A673 (cell line): ENCODE results near the gene PLN. TPM values are rescaled to one million over a fixed set of nuclear protein-coding genes. Genes with fewer than 3 reads are reported as not detected.

Experiments used
- BruUV-seq: library from RNA; stranded (reverse); fragments of 400-500 nt; replicated peaks from 2 replicates; lab custom pipeline; 2021; lab: Mats Ljungman, UMichigan
- CTCF ChIA-PET: fragments of 300-600 bp; sonication (Branson Sonifier 250); formaldehyde crosslinking; loops from one replicate; lab custom pipeline; 2022; ENCODE audit warnings: antibody characterized with exemption; lab: Charles Lee
- POLR2A ChIA-PET: fragments of 300-600 bp; sonication (Branson Sonifier 250); formaldehyde crosslinking; loops from one replicate; lab custom pipeline; 2022; ENCODE audit warnings: antibody characterized with exemption; ENCODE audit not compliant: low non-redundant PET; lab: Charles Lee
- DNase-seq: peaks from one replicate; pipeline ENCODE4 v3.0.0-alpha.2; 2015; ENCODE audit warnings: low spot score
- H3K27ac ChIP-seq: fragments of 200-600 bp; sonication (generic); 2 replicates; pipeline ENCODE4 v1.5.1; 2016; ENCODE audit warnings: mixed run types, low read depth, mild to moderate bottlenecking, mixed read lengths, antibody characterized with exemption, low read length; ENCODE audit not compliant: poor library complexity, severe bottlenecking
- H3K27me3 ChIP-seq: fragments of 200-600 bp; sonication (generic); replicated peaks from 2 replicates; pipeline ENCODE4 v1.6.1; 2017; ENCODE audit warnings: mixed run types, low read depth, mild to moderate bottlenecking, mixed read lengths, antibody characterized with exemption, low read length; ENCODE audit not compliant: insufficient read depth, poor library complexity
- H3K36me3 ChIP-seq: fragments of 200-600 bp; sonication (generic); 2 replicates; pipeline ENCODE4 v1.6.1; 2016; ENCODE audit warnings: mixed run types, mild to moderate bottlenecking, mixed read lengths, antibody characterized with exemption, low read length; ENCODE audit not compliant: insufficient read depth, poor library complexity, severe bottlenecking
- H3K4me1 ChIP-seq: fragments of 200-600 bp; sonication (generic); 2 replicates; pipeline ENCODE4 v1.6.1; 2017; ENCODE audit warnings: mixed run types, mild to moderate bottlenecking, mixed read lengths, antibody characterized with exemption, low read length; ENCODE audit not compliant: insufficient read depth, poor library complexity, severe bottlenecking
- H3K4me3 ChIP-seq: fragments of 200-600 bp; sonication (generic); 2 replicates; pipeline ENCODE4 v1.5.1; 2016; ENCODE audit warnings: low read depth, mixed run types, mild to moderate bottlenecking, mixed read lengths, low read length; ENCODE audit not compliant: poor library complexity, severe bottlenecking
- H3K9me3 ChIP-seq: fragments of 200-600 bp; sonication (generic); 2 replicates; pipeline ENCODE4 v1.6.1; 2016; ENCODE audit warnings: mixed run types, low read depth, mild to moderate bottlenecking, mixed read lengths, antibody characterized with exemption, low read length; ENCODE audit not compliant: poor library complexity, severe bottlenecking
- EZH2 ChIP-seq: fragments of 200-600 bp; sonication (generic); IDR thresholded peaks from 2 replicates; pipeline ENCODE4 v1.6.1; 2017; ENCODE audit warnings: borderline replicate concordance, low read depth, mild to moderate bottlenecking, mixed read lengths, antibody characterized with exemption, low read length; ENCODE audit not compliant: poor library complexity, severe bottlenecking
- intact Hi-C: fragments of 100-400 bp; cut with micrococcal nuclease; formaldehyde crosslinking; loops from one replicate; pipeline ENCODE4 v1.10.0; 2022; ENCODE audit not compliant: unreplicated experiment
- total RNA-seq: library from RNA; stranded (reverse); gene quantifications from 2 replicates; pipeline ENCODE4 v1.2.3, GENCODE V29; 2021
- TF ChIP-seq, protein P1 (sequence below): fragments of 300-800, 200-600 bp; sonication (generic); conservative IDR thresholded peaks from 2 replicates; pipeline ENCODE4 v1.5.1; 2017; ENCODE audit warnings: low read depth, mild to moderate bottlenecking, antibody characterized with exemption, low read length, moderate library complexity, mixed read lengths

Gene PLN
- total RNA-seq, 1 experiment from 2014 or later = not detected

DNA sequence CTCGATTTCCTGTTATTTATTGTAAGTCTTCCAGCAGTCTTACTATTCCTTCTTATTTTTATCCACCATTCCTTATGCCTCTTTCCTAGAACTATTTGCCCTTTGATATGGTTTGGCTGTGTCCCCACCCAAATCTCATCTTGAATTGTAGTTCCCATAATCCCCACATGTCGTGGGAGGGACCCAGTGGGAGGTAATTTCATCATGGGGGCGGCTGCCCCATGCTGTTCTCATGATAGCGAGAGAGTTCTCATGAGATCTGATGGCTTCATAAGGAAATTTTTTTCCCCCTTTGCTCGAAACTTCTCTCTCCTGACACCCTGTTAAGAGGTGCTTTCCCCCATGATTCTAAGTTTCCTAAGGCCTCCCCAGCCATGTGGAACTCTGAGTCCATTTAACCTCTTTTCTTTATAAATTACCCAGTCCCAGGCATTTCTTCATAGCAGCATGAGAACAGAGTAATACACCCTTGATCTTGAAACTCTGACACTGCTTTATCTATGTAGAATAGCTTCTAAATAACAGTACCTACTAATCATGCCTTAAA lies 48.8 kb downstream of the PLN start:
- Histone ChIP-seq H3K27ac (no peak overlapping the region), H3K4me1 (no peaks in the 10 kb centered on the region), H3K9me3 (no peaks in the 10 kb centered on the region), H3K27me3 (no peaks in the 10 kb centered on the region), H3K36me3 (no peaks in the 10 kb centered on the region), H3K4me3 (no peak overlapping the region)
- TF ChIP-seq EZH2 = no peak
- TF ChIP-seq, protein P1, sequence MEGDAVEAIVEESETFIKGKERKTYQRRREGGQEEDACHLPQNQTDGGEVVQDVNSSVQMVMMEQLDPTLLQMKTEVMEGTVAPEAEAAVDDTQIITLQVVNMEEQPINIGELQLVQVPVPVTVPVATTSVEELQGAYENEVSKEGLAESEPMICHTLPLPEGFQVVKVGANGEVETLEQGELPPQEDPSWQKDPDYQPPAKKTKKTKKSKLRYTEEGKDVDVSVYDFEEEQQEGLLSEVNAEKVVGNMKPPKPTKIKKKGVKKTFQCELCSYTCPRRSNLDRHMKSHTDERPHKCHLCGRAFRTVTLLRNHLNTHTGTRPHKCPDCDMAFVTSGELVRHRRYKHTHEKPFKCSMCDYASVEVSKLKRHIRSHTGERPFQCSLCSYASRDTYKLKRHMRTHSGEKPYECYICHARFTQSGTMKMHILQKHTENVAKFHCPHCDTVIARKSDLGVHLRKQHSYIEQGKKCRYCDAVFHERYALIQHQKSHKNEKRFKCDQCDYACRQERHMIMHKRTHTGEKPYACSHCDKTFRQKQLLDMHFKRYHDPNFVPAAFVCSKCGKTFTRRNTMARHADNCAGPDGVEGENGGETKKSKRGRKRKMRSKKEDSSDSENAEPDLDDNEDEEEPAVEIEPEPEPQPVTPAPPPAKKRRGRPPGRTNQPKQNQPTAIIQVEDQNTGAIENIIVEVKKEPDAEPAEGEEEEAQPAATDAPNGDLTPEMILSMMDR = no peak
- CTCF ChIA-PET = no interaction called here
- intact Hi-C loops = no loop called here
- POLR2A ChIA-PET = no interaction called here
- no TSS peak for BruUV-seq
- DNase-seq = no peak

DNA sequence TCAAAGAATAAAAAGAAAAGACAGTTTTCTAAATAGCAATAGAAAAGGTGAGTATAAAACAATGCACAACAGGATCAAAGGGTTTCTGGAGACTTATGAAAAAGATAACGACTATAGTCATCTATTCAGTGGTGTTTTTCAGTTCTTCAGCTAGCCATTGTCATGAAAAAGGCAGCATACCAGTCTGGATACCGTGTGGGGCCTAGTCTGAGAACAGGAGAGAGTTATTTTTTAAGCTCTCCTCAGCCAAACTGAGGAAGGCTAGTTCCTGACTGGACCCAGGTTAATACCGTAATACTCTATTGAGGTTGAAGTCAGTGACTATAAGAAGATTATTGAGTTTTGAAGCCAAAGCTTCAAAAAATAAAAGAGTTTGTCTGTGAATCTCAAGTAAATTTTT lies 49.5 kb downstream of the PLN start:
- Histone ChIP-seq H3K27me3 (no peaks in the 10 kb centered on the region), H3K27ac (no peak overlapping the region), H3K36me3 (no peaks in the 10 kb centered on the region), H3K4me3 (no peak overlapping the region), H3K4me1 (no peaks in the 10 kb centered on the region), H3K9me3 (no peaks in the 10 kb centered on the region)
- TF ChIP-seq, protein P1 = no peak
- no peak for TF ChIP-seq EZH2
- POLR2A ChIA-PET = no interaction called here
- intact Hi-C loops = no loop called here
- DNase-seq = no peak
- CTCF ChIA-PET = no interaction called here
- no TSS peak for BruUV-seq

DNA sequence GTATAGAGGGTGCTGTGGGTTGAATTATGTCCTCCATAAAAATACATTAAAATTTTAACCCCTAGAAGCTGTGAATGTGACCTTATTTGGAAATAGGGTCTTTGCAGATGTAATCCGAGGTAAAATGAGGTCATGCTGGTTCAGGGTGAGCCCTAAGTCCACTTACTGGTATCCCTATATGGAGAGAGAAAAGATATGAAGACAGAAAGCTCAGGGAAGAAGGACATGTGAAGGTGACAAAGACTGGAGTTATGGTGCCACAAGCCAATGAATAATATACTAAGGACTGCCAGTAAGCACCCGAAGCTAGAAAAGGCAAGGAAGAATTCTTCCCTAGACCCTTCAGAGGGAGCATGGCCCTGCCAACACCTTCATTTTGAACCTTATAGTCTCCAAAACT lies 50.2 kb downstream of the PLN start:
- ChIA-PET POLR2A (no interaction called here), CTCF (no interaction called here)
- no TSS peak for BruUV-seq
- no peaks in the 10 kb centered on the region for H3K27me3 ChIP-seq
- H3K4me1 ChIP-seq = no peaks in the 10 kb centered on the region
- H3K9me3 ChIP-seq = peaks cover under 1% of the 10 kb centered on the region
- no peak overlapping the region for H3K27ac ChIP-seq
- TF ChIP-seq, protein P1 = no peak
- TF ChIP-seq EZH2 = no peak
- DNase-seq = no peak
- H3K36me3 ChIP-seq = no peaks in the 10 kb centered on the region
- H3K4me3 ChIP-seq = no peak overlapping the region
- intact Hi-C loops = no loop called here
